HepG2 (cell line): ENCODE data around the gene EFEMP2. TPM values are rescaled to one million over a fixed set of nuclear protein-coding genes. Genes with fewer than 3 reads are reported as not detected.

Experiments
- ADNP ChIP-seq: sonication (generic); formaldehyde crosslinking; IDR thresholded peaks from 2 replicates; pipeline ENCODE4 v1.4.0; 2020; ENCODE audit warnings: missing genetic modification reagents
- ARNT2 ChIP-seq: sonication (generic); formaldehyde crosslinking; IDR thresholded peaks from 2 replicates; pipeline ENCODE4 v1.8.0; 2022; ENCODE audit warnings: mild to moderate bottlenecking, low read depth, missing genetic modification reagents, moderate library complexity
- CREB1 ChIP-seq, 2 experiments: fragments of 450-650 bp in 1 of 2; IDR thresholded peaks; 2 replicates each; pipeline ENCODE4 v1.6.1; 2016 to 2017; ENCODE audit warnings: control low read depth in 1 of 2, mild to moderate bottlenecking in 1 of 2, missing compliant biosample characterization in 1 of 2, missing genetic modification characterization in 1 of 2
- HIVEP1 ChIP-seq: sonication (generic); formaldehyde crosslinking; IDR thresholded peaks from 2 replicates; pipeline ENCODE4 v1.4.0; 2020; ENCODE audit warnings: mild to moderate bottlenecking, missing genetic modification reagents
- ISL2 ChIP-seq: sonication (generic); formaldehyde crosslinking; IDR thresholded peaks from 2 replicates; pipeline ENCODE4 v1.5.0; 2020; ENCODE audit warnings: missing genetic modification reagents
- KDM2A ChIP-seq: sonication (generic); formaldehyde crosslinking; IDR thresholded peaks from 2 replicates; pipeline ENCODE4 v1.4.0; 2020; ENCODE audit warnings: low read depth, missing genetic modification reagents, borderline replicate concordance
- MBNL3 ChIP-seq: fragments of 250-450 bp; sonication (Bioruptor Pico); conservative IDR thresholded peaks from 2 replicates; pipeline ENCODE4 v1.8.0; 2022; ENCODE audit warnings: mild to moderate bottlenecking, inconsistent platforms
- RFX5 ChIP-seq: IDR thresholded peaks from 2 replicates; pipeline ENCODE4 v1.6.1; 2011; ENCODE audit warnings: low read depth, low read length, improper control_type of control experiment
- SMAD1 ChIP-seq: sonication (generic); formaldehyde crosslinking; IDR thresholded peaks from 2 replicates; pipeline ENCODE4 v1.4.0; 2020; ENCODE audit warnings: missing genetic modification reagents, low read depth, mild to moderate bottlenecking, borderline replicate concordance
- SP140L ChIP-seq: sonication (generic); formaldehyde crosslinking; IDR thresholded peaks from 2 replicates; pipeline ENCODE4 v1.4.0; 2020; ENCODE audit warnings: missing genetic modification reagents, borderline replicate concordance
- TOE1 ChIP-seq: sonication (generic); formaldehyde crosslinking; IDR thresholded peaks from 2 replicates; pipeline ENCODE4 v1.4.0; 2020; ENCODE audit warnings: mild to moderate bottlenecking, missing genetic modification reagents
- ZNF703 ChIP-seq: sonication (generic); formaldehyde crosslinking; IDR thresholded peaks from 2 replicates; pipeline ENCODE4 v1.5.1; 2020; ENCODE audit warnings: missing genetic modification reagents, mild to moderate bottlenecking, moderate library complexity, borderline replicate concordance
- polyA plus RNA-seq, 8 experiments: library from polyadenylated mRNA; depleted of rRNA in 3 of 8; stranded (reverse) in 7 of 8; unstranded in 1 of 8; fragments of >200 nt; fragmentation: Illumina TruSeq in 4 of 8; extraction: Trizol in 4 of 8; gene quantifications; 2 replicates each; pipeline versions ENCODE4 v1.2.1 to v1.2.3, GENCODE V29; 2011 to 2016; ENCODE audit warnings: low read depth in 4 of 8, missing spikeins in 1 of 8, mixed read lengths in 1 of 8; ENCODE audit not compliant: insufficient read depth in 1 of 8
- total RNA-seq, 5 experiments: library from RNA; depleted of rRNA; stranded (reverse); fragments of >200 nt; fragmentation: Illumina TruSeq; extraction: Trizol; gene quantifications; 2 replicates each; pipeline ENCODE4 v1.2.3, GENCODE V29; 2016; ENCODE audit warnings: low read depth in 1 of 5
- TF ChIP-seq, protein P1 (sequence below): sonication (generic); formaldehyde crosslinking; IDR thresholded peaks from 2 replicates; pipeline ENCODE4 v1.4.0; 2020; ENCODE audit warnings: missing genetic modification reagents
- TF ChIP-seq, protein P2 (sequence below): sonication (generic); formaldehyde crosslinking; IDR thresholded peaks from 2 replicates; pipeline ENCODE4 v1.9.0; 2021; ENCODE audit warnings: missing genetic modification reagents, borderline replicate concordance
- TF ChIP-seq, protein P3 (sequence below): sonication (generic); formaldehyde crosslinking; IDR thresholded peaks from 2 replicates; pipeline ENCODE4 v1.5.0; 2020; ENCODE audit warnings: missing genetic modification reagents
- TF ChIP-seq, protein P4 (sequence below): sonication (generic); formaldehyde crosslinking; IDR thresholded peaks from 2 replicates; pipeline ENCODE4 v1.5.0; 2020; ENCODE audit warnings: mild to moderate bottlenecking, missing genetic modification reagents, borderline replicate concordance

Gene EFEMP2
- total and polyA plus RNA-seq, 2 of the 13 experiments (the other 11 are each of a cell fraction or from before 2014, with no cell fraction given): 7.4 to 29.7 TPM

DNA sequence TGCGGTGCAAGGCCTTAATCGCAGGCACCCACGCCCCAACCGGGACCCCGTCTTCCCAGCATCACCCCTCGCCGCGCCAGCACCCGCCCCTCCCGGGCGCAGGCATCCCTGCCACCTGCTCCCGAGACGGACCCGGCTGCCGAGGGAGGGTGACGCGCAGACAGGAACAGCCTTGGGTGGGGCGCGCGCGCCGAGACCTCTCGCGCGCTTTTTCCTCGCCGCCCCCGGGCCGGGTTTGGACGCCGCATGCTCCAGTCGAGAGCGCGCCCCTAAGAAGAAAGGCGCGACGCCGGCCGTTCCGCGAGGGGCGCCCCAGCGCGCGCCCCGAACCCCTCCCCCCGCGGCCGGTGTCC lies 15.1 kb downstream of the EFEMP2 start (continued):
- TF ChIP-seq, protein P1, sequence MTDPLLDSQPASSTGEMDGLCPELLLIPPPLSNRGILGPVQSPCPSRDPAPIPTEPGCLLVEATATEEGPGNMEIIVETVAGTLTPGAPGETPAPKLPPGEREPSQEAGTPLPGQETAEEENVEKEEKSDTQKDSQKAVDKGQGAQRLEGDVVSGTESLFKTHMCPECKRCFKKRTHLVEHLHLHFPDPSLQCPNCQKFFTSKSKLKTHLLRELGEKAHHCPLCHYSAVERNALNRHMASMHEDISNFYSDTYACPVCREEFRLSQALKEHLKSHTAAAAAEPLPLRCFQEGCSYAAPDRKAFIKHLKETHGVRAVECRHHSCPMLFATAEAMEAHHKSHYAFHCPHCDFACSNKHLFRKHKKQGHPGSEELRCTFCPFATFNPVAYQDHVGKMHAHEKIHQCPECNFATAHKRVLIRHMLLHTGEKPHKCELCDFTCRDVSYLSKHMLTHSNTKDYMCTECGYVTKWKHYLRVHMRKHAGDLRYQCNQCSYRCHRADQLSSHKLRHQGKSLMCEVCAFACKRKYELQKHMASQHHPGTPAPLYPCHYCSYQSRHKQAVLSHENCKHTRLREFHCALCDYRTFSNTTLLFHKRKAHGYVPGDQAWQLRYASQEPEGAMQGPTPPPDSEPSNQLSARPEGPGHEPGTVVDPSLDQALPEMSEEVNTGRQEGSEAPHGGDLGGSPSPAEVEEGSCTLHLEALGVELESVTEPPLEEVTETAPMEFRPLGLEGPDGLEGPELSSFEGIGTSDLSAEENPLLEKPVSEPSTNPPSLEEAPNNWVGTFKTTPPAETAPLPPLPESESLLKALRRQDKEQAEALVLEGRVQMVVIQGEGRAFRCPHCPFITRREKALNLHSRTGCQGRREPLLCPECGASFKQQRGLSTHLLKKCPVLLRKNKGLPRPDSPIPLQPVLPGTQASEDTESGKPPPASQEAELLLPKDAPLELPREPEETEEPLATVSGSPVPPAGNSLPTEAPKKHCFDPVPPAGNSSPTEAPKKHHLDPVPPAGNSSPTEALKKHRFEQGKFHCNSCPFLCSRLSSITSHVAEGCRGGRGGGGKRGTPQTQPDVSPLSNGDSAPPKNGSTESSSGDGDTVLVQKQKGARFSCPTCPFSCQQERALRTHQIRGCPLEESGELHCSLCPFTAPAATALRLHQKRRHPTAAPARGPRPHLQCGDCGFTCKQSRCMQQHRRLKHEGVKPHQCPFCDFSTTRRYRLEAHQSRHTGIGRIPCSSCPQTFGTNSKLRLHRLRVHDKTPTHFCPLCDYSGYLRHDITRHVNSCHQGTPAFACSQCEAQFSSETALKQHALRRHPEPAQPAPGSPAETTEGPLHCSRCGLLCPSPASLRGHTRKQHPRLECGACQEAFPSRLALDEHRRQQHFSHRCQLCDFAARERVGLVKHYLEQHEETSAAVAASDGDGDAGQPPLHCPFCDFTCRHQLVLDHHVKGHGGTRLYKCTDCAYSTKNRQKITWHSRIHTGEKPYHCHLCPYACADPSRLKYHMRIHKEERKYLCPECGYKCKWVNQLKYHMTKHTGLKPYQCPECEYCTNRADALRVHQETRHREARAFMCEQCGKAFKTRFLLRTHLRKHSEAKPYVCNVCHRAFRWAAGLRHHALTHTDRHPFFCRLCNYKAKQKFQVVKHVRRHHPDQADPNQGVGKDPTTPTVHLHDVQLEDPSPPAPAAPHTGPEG (CRISPR knock-in tag): peak; percentile 28; the same call in 1 of the 2 replicates
- no peak for TF ChIP-seq HIVEP1 (CRISPR knock-in tag)
- no peak for TF ChIP-seq SMAD1
- TF ChIP-seq, protein P2, sequence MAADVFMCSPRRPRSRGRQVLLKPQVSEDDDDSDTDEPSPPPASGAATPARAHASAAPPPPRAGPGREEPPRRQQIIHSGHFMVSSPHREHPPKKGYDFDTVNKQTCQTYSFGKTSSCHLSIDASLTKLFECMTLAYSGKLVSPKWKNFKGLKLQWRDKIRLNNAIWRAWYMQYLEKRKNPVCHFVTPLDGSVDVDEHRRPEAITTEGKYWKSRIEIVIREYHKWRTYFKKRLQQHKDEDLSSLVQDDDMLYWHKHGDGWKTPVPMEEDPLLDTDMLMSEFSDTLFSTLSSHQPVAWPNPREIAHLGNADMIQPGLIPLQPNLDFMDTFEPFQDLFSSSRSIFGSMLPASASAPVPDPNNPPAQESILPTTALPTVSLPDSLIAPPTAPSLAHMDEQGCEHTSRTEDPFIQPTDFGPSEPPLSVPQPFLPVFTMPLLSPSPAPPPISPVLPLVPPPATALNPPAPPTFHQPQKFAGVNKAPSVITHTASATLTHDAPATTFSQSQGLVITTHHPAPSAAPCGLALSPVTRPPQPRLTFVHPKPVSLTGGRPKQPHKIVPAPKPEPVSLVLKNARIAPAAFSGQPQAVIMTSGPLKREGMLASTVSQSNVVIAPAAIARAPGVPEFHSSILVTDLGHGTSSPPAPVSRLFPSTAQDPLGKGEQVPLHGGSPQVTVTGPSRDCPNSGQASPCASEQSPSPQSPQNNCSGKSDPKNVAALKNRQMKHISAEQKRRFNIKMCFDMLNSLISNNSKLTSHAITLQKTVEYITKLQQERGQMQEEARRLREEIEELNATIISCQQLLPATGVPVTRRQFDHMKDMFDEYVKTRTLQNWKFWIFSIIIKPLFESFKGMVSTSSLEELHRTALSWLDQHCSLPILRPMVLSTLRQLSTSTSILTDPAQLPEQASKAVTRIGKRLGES (CRISPR knock-in tag): no peak
- 0 out of 2 replicates have a peak, but pooled peaks have one; percentile 4 for TF ChIP-seq ARNT2 (CRISPR knock-in tag)
- TF ChIP-seq TOE1 (CRISPR knock-in tag): no peak
- TF ChIP-seq ZNF703 (CRISPR knock-in tag): no peak
- no peak for TF ChIP-seq ISL2 (CRISPR knock-in tag)
- TF ChIP-seq MBNL3: no peak
- no peak for TF ChIP-seq CREB1 (IDR thresholded peaks at IDR 0.05)
- no peak for TF ChIP-seq CREB1 (CRISPR knock-in tag; IDR thresholded peaks at IDR 0.05)
- TF ChIP-seq, protein P3, sequence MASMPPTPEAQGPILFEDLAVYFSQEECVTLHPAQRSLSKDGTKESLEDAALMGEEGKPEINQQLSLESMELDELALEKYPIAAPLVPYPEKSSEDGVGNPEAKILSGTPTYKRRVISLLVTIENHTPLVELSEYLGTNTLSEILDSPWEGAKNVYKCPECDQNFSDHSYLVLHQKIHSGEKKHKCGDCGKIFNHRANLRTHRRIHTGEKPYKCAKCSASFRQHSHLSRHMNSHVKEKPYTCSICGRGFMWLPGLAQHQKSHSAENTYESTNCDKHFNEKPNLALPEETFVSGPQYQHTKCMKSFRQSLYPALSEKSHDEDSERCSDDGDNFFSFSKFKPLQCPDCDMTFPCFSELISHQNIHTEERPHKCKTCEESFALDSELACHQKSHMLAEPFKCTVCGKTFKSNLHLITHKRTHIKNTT (CRISPR knock-in tag): no peak
- TF ChIP-seq, protein P4, sequence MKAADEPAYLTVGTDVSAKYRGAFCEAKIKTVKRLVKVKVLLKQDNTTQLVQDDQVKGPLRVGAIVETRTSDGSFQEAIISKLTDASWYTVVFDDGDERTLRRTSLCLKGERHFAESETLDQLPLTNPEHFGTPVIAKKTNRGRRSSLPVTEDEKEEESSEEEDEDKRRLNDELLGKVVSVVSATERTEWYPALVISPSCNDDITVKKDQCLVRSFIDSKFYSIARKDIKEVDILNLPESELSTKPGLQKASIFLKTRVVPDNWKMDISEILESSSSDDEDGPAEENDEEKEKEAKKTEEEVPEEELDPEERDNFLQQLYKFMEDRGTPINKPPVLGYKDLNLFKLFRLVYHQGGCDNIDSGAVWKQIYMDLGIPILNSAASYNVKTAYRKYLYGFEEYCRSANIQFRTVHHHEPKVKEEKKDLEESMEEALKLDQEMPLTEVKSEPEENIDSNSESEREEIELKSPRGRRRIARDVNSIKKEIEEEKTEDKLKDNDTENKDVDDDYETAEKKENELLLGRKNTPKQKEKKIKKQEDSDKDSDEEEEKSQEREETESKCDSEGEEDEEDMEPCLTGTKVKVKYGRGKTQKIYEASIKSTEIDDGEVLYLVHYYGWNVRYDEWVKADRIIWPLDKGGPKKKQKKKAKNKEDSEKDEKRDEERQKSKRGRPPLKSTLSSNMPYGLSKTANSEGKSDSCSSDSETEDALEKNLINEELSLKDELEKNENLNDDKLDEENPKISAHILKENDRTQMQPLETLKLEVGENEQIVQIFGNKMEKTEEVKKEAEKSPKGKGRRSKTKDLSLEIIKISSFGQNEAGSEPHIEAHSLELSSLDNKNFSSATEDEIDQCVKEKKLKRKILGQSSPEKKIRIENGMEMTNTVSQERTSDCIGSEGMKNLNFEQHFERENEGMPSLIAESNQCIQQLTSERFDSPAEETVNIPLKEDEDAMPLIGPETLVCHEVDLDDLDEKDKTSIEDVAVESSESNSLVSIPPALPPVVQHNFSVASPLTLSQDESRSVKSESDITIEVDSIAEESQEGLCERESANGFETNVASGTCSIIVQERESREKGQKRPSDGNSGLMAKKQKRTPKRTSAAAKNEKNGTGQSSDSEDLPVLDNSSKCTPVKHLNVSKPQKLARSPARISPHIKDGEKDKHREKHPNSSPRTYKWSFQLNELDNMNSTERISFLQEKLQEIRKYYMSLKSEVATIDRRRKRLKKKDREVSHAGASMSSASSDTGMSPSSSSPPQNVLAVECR: no peak
- no peak for TF ChIP-seq RFX5
- TF ChIP-seq SP140L (CRISPR knock-in tag): no peak
- no peak for TF ChIP-seq ADNP (CRISPR knock-in tag)
- no peak for TF ChIP-seq KDM2A
